PFSK-1 (cell line): ENCODE measurements around the gene CDC16.

Experiments
- POLR2AphosphoS5 ChIP-seq: IDR thresholded peaks from 2 replicates; pipeline ENCODE4 v1.6.1; 2012; ENCODE audit warnings: low read depth, mild to moderate bottlenecking, control low read depth, low read length, moderate library complexity
- TAF1 ChIP-seq: IDR thresholded peaks from 2 replicates; pipeline ENCODE4 v1.6.1; 2012; ENCODE audit warnings: low read length, control low read depth, borderline replicate concordance; ENCODE audit not compliant: insufficient read depth
- TF ChIP-seq, protein P1 (sequence below), 2 experiments: IDR thresholded peaks; 2 replicates each; pipeline versions ENCODE4 v1.6.1 to v1.8.0; 2011 to 2012; ENCODE audit warnings: low read depth in 2 of 2, low read length in 2 of 2, control low read depth in 1 of 2, inconsistent platforms in 1 of 2, mild to moderate bottlenecking in 1 of 2, moderate library complexity in 1 of 2; ENCODE audit not compliant: insufficient read depth in 1 of 2

DNA sequence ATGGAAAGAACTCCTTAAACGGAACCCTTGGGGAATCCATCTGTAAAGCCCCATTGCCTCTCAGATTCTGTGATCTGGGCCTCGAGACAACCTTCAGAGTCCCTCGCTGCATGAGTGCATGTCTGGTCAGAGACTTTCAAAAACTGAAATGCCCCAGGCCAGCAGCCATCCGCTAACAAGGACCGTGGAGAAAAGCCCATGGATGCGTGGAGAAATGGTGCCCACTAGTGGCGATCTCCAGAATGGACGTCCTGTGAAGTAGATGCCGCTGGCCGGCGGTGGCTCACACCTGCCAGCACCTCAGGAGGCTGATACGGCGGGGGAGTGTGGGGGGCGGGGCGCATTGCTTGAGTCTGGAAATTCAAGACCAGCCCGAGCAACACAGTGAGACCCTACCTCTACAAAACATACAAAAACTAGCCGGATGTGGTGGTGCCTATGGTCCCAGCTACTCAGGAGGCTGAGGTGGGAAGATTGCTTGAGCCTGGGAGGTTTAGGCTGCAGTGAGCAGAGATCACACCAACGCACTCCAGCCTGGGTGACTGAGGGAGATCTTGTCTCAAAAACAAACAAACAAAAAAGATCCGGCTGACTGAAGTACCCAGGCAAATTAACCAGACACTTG lies 7.9 kb upstream of the CDC16 start:
- TF ChIP-seq, protein P1, sequence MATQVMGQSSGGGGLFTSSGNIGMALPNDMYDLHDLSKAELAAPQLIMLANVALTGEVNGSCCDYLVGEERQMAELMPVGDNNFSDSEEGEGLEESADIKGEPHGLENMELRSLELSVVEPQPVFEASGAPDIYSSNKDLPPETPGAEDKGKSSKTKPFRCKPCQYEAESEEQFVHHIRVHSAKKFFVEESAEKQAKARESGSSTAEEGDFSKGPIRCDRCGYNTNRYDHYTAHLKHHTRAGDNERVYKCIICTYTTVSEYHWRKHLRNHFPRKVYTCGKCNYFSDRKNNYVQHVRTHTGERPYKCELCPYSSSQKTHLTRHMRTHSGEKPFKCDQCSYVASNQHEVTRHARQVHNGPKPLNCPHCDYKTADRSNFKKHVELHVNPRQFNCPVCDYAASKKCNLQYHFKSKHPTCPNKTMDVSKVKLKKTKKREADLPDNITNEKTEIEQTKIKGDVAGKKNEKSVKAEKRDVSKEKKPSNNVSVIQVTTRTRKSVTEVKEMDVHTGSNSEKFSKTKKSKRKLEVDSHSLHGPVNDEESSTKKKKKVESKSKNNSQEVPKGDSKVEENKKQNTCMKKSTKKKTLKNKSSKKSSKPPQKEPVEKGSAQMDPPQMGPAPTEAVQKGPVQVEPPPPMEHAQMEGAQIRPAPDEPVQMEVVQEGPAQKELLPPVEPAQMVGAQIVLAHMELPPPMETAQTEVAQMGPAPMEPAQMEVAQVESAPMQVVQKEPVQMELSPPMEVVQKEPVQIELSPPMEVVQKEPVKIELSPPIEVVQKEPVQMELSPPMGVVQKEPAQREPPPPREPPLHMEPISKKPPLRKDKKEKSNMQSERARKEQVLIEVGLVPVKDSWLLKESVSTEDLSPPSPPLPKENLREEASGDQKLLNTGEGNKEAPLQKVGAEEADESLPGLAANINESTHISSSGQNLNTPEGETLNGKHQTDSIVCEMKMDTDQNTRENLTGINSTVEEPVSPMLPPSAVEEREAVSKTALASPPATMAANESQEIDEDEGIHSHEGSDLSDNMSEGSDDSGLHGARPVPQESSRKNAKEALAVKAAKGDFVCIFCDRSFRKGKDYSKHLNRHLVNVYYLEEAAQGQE (IDR thresholded peaks at IDR 0.05; ENCODE audit: insufficient read depth in 1 of 2, low read depth in 2 of 2, low read length in 2 of 2): no peak
- TF ChIP-seq POLR2AphosphoS5 (no peak), TAF1 (no peak)
